GM13977 (cell line): ENCODE results near the gene B4GALT3.

ENCODE experiments used
- DNase-seq: peaks from one replicate; pipeline ENCODE4 v3.0.0; 2012; ENCODE audit warnings: low spot score
- CTCF ChIP-seq: IDR thresholded peaks from 2 replicates; pipeline ENCODE4 v1.5.1; 2012; ENCODE audit warnings: mild to moderate bottlenecking, control low read depth; ENCODE audit not compliant: insufficient read depth; ENCODE audit errors: extremely low read depth, missing control alignments
- in situ Hi-C: fragments of 300-500 bp; cut with MboI; formaldehyde crosslinking; loops from one replicate; pipeline ENCODE4 v1.12.0; 2022; ENCODE audit warnings: low sequenced_read_pairs, low pct_unique_long_range_greater_than_20kb, mixed read lengths, inconsistent platforms; ENCODE audit not compliant: unreplicated experiment

B4GALT3 gene

GRCh38 chr1:161188381-161188780 lies 11.1 kb upstream of the B4GALT3 start:
- no peak for DNase-seq
- TF ChIP-seq CTCF, result no peak
- in situ Hi-C loops, result loop anchor here (25.0 kb wide), 1 partner anchor 524 kb away; the partner anchor contains the start of genes FCRLA and FCRLB

GRCh38 chr1:161187311-161187710 lies 10.0 kb upstream of the B4GALT3 start:
- in situ Hi-C loops, result loop anchor here (25.0 kb wide), 1 partner anchor 525 kb away; the partner anchor contains the start of genes FCRLA and FCRLB

GRCh38 chr1:161185732-161186311 lies 8.5 kb upstream of the B4GALT3 start:
- DNase-seq, result no peak
- in situ Hi-C loops, result loop anchor here (25.0 kb wide), 1 partner anchor 526 kb away; the partner anchor contains the start of genes FCRLA and FCRLB
- TF ChIP-seq CTCF, result no peak

More at GRCh38 chr1:161187311-161187710, 10.0 kb upstream of the B4GALT3 start:
- no peak for DNase-seq
- TF ChIP-seq CTCF, result no peak

- no peak for TF ChIP-seq CTCF
- DNase-seq, result peak; percentile 88
- in situ Hi-C loops, result loop anchor here (25.0 kb wide), 1 partner anchor 527 kb away; the partner anchor contains the start of genes FCRLA and FCRLB
Observed at GRCh38 chr1:161185282-161185682, 8.0 kb upstream of the B4GALT3 start.

GRCh38 chr1:161182214-161182613 lies 4.9 kb upstream of the B4GALT3 start:
- no peak for DNase-seq
- in situ Hi-C loops, result loop anchor here (25.0 kb wide), 1 partner anchor 530 kb away; the partner anchor contains the start of genes FCRLA and FCRLB
- no peak for TF ChIP-seq CTCF

GRCh38 chr1:161180639-161181038 lies 3.3 kb upstream of the B4GALT3 start:
- in situ Hi-C loops, result loop anchor here (25.0 kb wide), 1 partner anchor 532 kb away; the partner anchor contains the start of genes FCRLA and FCRLB
- no peak for DNase-seq
- peak; percentile 37 for TF ChIP-seq CTCF

GRCh38 chr1:161179698-161180097 lies 2.4 kb upstream of the B4GALT3 start:
- no peak for TF ChIP-seq CTCF
- DNase-seq, result no peak
- in situ Hi-C loops, result loop anchor here (25.0 kb wide), 1 partner anchor 533 kb away; the partner anchor contains the start of genes FCRLA and FCRLB
